Measurements from ENCODE around the gene KLHL26. TPM values are rescaled to one million over a fixed set of nuclear protein-coding genes. Genes with fewer than 3 reads are reported as not detected.
"Not testable (repeated sequence)": the region's sequence is repeated elsewhere in the genome, so short reads cannot be mapped to it uniquely, and the experiment has no call there.

Gene KLHL26
- 3.3 and 5.8 TPM in 2 replicates for total RNA-seq (2014; rRNA removed; shearing (Covaris generic))

- Histone ChIP-seq H3K27me3 (replicated peaks) (0 out of 2 replicates have a peak, but pooled peaks cover 8% of the 10 kb centered on the region), H3K36me3 (no peaks in the 10 kb centered on the region), H3K4me3 (peak within 1 kb of the TSS; percentile 66), H3K27ac (no peak within 1 kb of the TSS), H3K9me3 (replicated peaks) (no peaks in the 10 kb centered on the region), H3K4me1 (replicated peaks) (peaks cover 3% of the 10 kb centered on the region; the same call in 1 of the 2 replicates)
- no peak for DNase-seq (ENCODE audit: low read depth in 1 of 2, low spot score in 2 of 2)
Measured at GRCh38 chr19:18636969-18637629, at the start of gene KLHL26. KLHL26 (plus strand) TSS chr19:18637028; CDS start chr19:18637055, 27 bp downstream.

- DNase-seq (ENCODE audit: low read depth in 1 of 2, low spot score in 2 of 2): no peak
- Histone ChIP-seq H3K36me3 (peaks cover 21% of the 10 kb centered on the region), H3K4me1 (replicated peaks) (peaks cover 23% of the 10 kb centered on the region), H3K4me3 (no peak overlapping the region), H3K27ac (no peak overlapping the region), H3K27me3 (replicated peaks) (no peaks in the 10 kb centered on the region), H3K9me3 (replicated peaks) (no peaks in the 10 kb centered on the region)
Measured at GRCh38 chr19:18587561-18587960, 49.3 kb upstream of the KLHL26 start.

DNA sequence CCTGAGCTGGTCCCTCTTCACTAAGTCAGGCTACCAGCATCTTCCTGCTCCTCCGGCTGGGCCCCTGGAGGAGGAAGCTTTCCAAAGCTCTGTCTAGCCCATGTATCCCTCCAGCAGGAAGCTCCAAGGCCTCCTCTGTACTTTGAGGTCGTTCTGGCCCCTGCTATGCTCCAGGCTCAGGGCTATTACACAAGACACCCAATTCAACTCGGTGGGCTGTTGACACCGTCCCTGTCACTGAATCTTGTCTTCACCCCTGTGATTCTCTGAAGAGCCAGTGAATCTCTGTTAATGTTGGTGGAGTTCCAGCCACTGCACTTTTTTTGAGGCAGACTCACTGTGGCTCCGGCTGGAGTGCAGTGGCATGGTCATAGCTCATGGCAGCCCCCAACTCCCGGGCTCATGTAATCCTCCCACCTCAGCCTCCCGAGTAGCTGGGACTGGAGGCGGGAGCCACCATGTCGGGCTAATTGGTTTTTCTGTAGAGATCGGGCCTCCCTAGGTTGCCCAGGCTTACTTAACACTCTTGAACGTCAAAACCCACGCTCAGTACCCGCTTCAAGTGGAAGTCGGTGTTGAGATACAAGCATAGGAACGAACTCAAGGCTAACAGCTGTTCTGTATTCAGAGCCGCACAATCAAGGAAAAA lies 48.7 kb upstream of the KLHL26 start:
- DNase-seq (ENCODE audit: low read depth in 1 of 2, low spot score in 2 of 2): no peak
- Histone ChIP-seq H3K4me1 (replicated peaks) (peaks cover 23% of the 10 kb centered on the region), H3K27me3 (replicated peaks) (no peaks in the 10 kb centered on the region), H3K9me3 (replicated peaks) (no peaks in the 10 kb centered on the region), H3K36me3 (peaks cover 21% of the 10 kb centered on the region), H3K27ac (no peak overlapping the region), H3K4me3 (peak overlapping the region; percentile 88)

GRCh38 chr19:18588611-18589379 lies 48.0 kb upstream of the KLHL26 start, which contains the start of gene REX1BD:
REX1BD (plus strand) TSS chr19:18588798; CDS start chr19:18588802, 4 bp downstream.
- H3K9me3 ChIP-seq (replicated peaks): no peaks in the 10 kb centered on the region
- peaks cover 23% of the 10 kb centered on the region for H3K4me1 ChIP-seq (replicated peaks)
- no peaks in the 10 kb centered on the region for H3K27me3 ChIP-seq (replicated peaks)
- peak within 1 kb of the TSS; percentile 43 for H3K27ac ChIP-seq
- peaks cover 21% of the 10 kb centered on the region for H3K36me3 ChIP-seq
- DNase-seq (ENCODE audit: low read depth in 1 of 2, low spot score in 2 of 2): peak; percentile 85 to 88
- H3K4me3 ChIP-seq: peak within 1 kb of the TSS; percentile 88

- Histone ChIP-seq H3K4me1 (replicated peaks) (peaks cover 29% of the 10 kb centered on the region), H3K4me3 (peak overlapping the region; percentile 88), H3K36me3 (peaks cover 21% of the 10 kb centered on the region), H3K27me3 (replicated peaks) (no peaks in the 10 kb centered on the region), H3K27ac (peak overlapping the region; percentile 43), H3K9me3 (replicated peaks) (no peaks in the 10 kb centered on the region)
- DNase-seq (ENCODE audit: low read depth in 1 of 2, low spot score in 2 of 2): peak in 1 of 2 experiments; percentile 67
Measured at GRCh38 chr19:18589380-18590272, 47.2 kb upstream of the KLHL26 start.

DNA sequence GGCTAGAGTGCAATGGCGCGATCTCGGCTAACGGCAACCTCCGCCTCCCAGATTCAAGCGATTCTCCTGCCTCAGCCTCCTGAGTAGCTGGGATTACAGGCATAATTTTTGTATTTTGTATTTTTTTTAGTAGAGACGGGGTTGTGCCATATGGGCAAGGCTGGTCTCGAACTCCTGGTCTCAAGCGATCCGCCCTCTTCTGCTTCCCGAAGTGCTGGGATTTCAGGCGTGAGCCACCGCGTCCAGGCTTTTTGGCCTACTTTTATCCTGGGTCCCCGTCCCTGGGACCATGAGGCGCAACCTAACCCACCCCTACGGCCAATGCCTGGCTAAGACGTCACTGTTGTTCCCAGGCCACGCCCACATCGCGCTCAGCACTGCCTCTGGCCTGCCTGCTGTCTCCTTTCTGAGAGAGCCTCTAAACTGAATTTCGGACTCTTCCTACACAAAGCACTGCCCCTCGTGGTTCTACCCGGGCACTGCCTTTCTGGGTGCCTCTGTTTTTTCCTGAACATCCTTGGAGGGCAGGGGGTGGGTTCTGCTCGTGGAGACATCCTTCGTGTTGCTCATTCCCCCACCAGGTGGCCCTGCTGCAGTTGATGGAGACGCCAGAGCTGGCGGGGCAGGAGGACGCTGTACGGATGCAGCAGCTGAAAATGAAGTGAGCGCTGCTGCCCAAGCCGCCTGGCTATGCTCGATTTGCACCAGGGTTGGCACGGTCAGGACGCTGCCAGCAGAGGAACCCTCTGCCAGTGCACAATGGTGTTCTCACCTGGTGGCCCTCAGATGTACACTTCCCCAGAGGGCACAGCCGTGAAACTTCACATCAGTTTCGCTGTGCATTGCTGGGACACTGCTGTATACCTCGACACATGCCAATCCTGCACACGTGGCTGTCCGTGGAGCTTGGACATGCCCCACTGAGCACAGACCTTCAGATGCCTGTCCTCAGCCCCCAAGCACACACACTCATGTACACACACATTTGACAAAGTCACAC lies 46.3 kb upstream of the KLHL26 start:
- Histone ChIP-seq H3K4me1 (replicated peaks) (peaks cover 31% of the 10 kb centered on the region), H3K27me3 (replicated peaks) (no peaks in the 10 kb centered on the region), H3K9me3 (replicated peaks) (no peaks in the 10 kb centered on the region), H3K27ac (no peak overlapping the region), H3K36me3 (peaks cover 21% of the 10 kb centered on the region), H3K4me3 (no peak overlapping the region)
- no peak for DNase-seq (ENCODE audit: low read depth in 1 of 2, low spot score in 2 of 2)

- no peak for DNase-seq (ENCODE audit: low read depth in 1 of 2, low spot score in 2 of 2)
- H3K27ac ChIP-seq: no peak overlapping the region
- H3K9me3 ChIP-seq (replicated peaks): no peaks in the 10 kb centered on the region
- H3K27me3 ChIP-seq (replicated peaks): no peaks in the 10 kb centered on the region
- peaks cover 21% of the 10 kb centered on the region for H3K36me3 ChIP-seq
- no peak overlapping the region for H3K4me3 ChIP-seq
- H3K4me1 ChIP-seq (replicated peaks): peaks cover 31% of the 10 kb centered on the region
Measured at GRCh38 chr19:18591735-18592385, 45.0 kb upstream of the KLHL26 start.

- not testable (repeated sequence) for H3K27me3 ChIP-seq (replicated peaks); H3K27ac ChIP-seq; H3K9me3 ChIP-seq (replicated peaks); DNase-seq (ENCODE audit: low read depth in 1 of 2, low spot score in 2 of 2); H3K4me3 ChIP-seq
- H3K36me3 ChIP-seq: peaks cover 21% of the 10 kb centered on the region
- peaks cover 29% of the 10 kb centered on the region for H3K4me1 ChIP-seq (replicated peaks)
Measured at GRCh38 chr19:18592732-18593131, 44.1 kb upstream of the KLHL26 start.

GRCh38 chr19:18593367-18594095 lies 43.3 kb upstream of the KLHL26 start:
- no peak for DNase-seq (ENCODE audit: low read depth in 1 of 2, low spot score in 2 of 2)
- Histone ChIP-seq H3K4me1 (replicated peaks) (peaks cover 21% of the 10 kb centered on the region), H3K9me3 (replicated peaks) (no peaks in the 10 kb centered on the region), H3K27ac (no peak overlapping the region), H3K4me3 (no peak overlapping the region), H3K27me3 (replicated peaks) (no peaks in the 10 kb centered on the region), H3K36me3 (peaks cover 21% of the 10 kb centered on the region)

DNA sequence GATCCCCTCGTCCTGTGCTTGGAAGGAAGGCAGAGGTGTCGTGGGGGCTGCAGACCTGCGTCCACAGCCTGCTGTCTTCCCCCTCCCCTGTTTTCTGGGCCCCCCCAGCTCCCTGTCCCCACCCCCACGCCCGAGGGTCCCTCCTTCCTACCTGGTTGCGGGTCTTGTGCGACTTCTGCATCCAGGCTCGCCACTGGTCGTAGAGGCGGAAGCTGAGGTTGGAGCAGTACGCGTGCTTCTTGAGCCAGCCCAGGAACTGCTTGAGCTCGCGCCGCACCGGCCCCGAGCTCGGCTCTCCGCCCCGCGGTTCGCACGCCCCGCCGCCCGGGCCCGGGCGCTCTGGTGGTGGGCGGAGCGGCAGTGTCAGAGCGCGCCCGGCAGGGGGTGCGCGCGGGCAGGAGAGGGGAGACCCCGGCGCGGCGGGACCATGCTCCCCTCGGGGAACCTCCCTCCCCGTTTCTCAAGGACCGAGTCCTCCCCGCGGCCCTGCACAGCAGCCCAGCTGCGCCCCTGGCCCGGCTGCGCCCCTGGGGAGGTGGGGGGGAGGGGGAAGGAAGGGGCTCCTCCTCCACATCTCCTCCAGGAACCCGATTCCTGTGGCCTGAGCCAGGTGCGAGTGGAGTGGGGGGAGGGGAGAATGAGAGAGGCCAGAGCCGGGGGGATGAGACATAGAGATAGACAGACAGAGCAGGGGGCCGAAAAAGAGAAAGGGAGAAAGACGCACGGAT lies 42.6 kb upstream of the KLHL26 start:
- H3K4me3 ChIP-seq: no peak overlapping the region
- DNase-seq (ENCODE audit: low read depth in 1 of 2, low spot score in 2 of 2): peak; percentile 47 to 62

GRCh38 chr19:18594824-18595373 lies 41.9 kb upstream of the KLHL26 start:
- Histone ChIP-seq H3K4me3 (no peak overlapping the region), H3K9me3 (replicated peaks) (no peaks in the 10 kb centered on the region), H3K36me3 (peaks cover 16% of the 10 kb centered on the region), H3K27me3 (replicated peaks) (no peaks in the 10 kb centered on the region), H3K4me1 (replicated peaks) (peaks cover 8% of the 10 kb centered on the region), H3K27ac (no peak overlapping the region)
- no peak for DNase-seq (ENCODE audit: low read depth in 1 of 2, low spot score in 2 of 2)

More for the DNA sequence above, 42.6 kb upstream of the KLHL26 start:
- H3K9me3 ChIP-seq (replicated peaks): no peaks in the 10 kb centered on the region
- H3K36me3 ChIP-seq: peaks cover 17% of the 10 kb centered on the region
- no peak overlapping the region for H3K27ac ChIP-seq
- H3K4me1 ChIP-seq (replicated peaks): peaks cover 14% of the 10 kb centered on the region
- H3K27me3 ChIP-seq (replicated peaks): no peaks in the 10 kb centered on the region

Measured in SJSA1 (cell line).